Non-pigmented ciliary epithelial cell (primary cell): ENCODE measurements around the gene COX6A2.

ENCODE experiments used
- DNase-seq: peaks from one replicate; pipeline ENCODE4 v3.0.0-alpha.2; 2010; ENCODE audit warnings: low read depth

The COX6A2 gene

DNA sequence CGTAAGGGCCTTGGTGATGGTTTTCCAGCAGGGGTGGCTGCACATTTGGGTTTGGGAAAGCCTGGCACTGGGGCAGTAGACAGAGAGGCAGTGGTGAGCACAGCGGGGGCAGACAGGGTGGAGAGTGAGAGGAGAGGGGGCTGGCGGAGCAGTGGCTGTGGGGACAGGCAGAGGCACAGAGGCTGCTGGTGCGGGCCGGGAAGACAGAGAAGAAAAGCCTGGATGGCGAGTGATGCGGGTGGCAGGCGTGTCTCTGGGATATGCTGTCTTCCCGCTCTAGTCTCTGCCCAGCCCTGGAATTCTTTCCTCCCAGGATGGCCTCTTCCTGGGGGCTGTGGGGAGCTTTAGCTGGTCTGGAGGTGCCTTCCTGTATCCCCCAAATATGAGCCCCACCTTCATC is 18.1 kb downstream of the COX6A2 start:
- no peak for DNase-seq

DNA sequence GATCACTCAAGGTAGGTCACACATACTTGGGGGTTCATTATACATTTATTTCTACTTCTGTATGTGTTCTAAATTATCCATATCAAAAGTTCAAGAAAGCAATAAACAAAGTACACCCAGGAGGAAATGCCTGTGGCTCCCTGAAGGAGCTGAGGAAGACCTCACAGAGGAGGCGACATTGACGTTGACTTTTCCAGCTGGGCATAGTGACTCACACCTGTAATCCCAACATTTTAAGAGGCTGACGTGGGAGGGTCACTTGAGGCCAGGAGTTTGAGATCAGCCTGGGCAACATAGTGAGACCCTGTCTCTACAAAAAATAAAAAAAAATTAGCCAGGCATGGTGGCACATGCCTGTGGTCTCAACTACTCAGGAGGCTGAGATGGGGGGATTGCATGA is 18.7 kb downstream of the COX6A2 start:
- no peak for DNase-seq

DNA sequence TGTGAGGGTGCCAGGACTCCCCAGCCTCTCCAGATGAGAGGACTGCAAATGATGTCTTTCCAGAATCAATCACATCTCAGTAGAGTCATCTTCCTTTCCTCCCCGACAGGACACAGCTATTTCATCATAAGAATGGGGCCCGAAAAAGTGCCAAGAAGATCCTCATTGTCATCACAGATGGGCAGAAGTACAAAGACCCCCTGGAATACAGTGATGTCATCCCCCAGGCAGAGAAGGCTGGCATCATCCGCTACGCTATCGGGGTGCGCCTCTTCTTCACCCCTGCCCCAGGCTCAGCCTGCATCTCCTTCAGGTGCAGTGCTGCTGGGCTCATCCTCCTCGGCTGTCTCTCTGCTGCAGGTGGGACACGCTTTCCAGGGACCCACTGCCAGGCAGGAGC is 20.8 kb downstream of the COX6A2 start:
- DNase-seq, result no peak

DNA sequence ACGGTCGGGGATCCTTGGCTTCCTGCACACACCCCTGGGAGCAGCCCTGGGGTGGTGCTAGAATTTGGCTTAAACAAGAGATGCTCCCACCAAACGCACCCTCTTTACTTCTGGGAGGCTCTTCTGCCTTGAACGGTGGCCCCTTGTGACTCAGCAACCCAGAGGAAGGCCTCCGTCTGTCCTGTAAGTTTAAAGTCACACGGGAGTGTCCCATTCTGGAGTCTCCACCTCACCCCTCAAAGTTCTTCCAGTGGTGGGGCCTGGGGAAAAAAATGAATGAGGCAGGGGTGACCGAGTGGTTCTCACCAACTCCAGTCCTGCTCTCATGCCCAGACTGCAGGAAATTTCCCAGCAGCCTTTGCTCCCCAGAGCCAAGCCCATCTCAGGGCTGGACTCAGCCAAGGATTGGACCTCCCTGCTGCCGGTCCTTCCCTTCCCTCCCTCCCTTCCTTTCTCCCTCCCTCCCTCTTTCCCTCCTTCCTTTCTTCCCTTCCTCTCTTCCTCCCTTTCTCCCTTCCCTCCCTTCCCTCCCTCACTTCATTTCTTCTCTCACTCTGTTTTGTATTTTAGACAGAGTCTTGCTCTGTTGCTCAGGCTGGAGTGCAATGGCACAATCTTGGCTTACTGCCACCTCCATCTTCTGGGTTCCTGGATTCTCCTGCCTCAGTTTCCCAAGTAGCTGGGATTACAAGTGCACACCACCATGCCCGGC is 23.7 kb downstream of the COX6A2 start:
- no peak for DNase-seq

DNA sequence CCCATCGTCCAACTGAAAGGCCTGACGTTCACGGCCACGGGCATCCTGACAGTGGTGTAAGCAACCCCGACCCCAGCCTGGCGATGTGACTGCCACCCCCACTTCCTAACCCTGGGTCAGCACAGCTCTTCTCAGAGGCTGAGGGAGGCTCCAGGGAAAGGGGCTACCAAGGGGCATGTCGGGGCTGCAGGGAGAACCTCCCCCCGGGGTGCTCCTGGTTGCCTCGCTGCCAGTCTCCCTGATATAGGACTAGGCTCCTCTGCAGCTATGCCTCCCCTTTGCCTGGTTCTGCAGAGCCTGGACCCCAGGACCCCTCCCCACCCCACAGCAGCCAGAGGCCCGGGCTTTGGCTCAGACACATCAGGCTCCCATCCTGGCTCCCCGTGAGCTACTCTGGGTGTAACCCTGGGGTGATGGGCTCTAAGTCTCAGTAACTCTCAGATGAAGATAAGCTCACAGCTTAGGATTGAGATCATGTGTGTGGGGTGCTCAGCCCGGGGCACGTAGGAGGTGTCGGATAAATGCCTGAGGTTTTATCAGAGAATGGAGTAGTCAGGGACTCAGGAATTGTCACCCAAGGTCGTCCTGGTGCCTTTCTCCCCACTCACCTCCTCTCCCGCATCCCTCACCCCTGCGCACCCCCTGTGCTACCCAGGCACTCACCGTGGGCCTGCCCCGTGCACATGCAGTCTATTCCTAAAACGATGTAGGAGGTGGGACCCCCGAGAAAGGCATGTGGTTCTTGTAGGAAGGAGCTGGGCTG is 24.4 kb downstream of the COX6A2 start:
- DNase-seq, result no peak

DNA sequence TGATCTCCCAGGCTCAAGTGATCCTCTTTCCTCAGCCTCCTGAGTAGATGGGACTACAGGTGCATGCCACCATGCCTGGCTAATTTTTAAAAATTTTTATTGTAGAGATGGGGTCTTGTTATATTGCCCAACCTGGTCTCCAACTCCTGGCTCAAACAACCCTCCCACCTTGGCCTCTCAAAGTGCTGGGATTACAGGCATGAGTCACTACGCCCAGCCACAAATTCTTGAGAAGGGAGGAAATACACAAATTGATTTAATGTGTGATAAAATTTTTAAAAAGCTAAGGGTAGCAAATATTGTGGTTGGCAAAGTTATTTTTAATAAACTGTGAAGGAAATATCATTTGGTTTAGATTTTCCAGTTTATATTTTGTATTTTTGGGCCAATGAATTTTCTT is 25.5 kb downstream of the COX6A2 start:
- DNase-seq, result no peak

DNA sequence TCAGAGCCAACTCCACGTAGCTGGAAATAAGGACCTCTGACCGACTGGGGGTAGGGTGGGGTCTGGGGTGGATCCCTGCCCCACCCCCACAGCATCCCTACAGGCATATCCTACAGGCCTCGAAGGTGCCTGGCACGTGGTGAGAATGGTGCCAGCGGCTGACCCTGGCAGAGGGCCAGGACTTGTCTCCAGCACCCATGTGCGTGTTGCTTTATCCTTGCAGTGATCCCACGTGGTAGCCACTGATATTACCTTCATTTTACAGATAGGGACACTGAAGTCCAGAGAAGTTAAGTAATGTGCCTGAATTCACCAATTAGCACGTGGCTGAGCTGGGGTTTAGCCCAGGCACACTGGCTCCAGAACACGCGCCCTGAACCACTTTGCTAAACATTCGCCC is 26.7 kb downstream of the COX6A2 start:
- DNase-seq, result no peak

DNA sequence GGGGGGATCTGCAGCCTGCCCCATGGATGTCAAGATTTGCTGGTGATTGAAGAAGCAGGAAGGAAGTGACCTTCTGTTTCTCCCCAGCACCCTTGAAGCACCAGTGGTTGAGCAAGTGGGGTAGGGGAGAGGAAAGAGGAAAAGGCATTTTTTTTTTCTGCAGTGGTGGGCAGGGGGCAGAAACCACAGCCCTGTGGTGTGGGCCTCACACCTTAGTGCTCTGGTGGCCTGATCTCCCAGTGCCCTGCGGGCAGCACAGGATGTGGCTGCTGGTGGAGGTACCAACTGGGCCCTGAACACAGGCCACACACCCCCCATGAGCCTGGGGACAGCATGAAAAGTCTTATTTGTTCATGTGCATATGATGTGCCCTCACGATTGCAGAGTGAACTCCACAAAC is 28.0 kb downstream of the COX6A2 start:
- DNase-seq, result no peak

DNA sequence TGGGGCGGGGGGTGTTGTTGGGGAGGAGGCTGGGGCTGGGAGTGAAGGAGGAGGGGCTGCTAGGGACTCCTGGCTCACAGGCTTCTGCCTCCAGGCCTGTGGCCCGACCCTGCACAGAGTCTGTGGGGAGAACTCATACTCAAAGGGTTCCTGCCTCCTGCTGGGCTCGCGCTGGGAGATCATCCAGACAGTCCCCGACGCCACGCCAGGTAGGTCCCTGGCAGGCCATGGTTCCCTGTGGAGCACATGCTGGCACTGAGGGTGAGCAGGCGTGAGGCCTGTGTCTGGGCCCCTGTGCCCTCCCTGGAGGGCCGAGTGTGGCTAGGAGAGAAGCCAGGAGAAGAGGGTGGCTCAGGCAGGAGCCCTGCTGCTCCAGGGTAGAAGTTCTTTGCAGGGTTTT is 30.5 kb downstream of the COX6A2 start:
- DNase-seq, result no peak

DNA sequence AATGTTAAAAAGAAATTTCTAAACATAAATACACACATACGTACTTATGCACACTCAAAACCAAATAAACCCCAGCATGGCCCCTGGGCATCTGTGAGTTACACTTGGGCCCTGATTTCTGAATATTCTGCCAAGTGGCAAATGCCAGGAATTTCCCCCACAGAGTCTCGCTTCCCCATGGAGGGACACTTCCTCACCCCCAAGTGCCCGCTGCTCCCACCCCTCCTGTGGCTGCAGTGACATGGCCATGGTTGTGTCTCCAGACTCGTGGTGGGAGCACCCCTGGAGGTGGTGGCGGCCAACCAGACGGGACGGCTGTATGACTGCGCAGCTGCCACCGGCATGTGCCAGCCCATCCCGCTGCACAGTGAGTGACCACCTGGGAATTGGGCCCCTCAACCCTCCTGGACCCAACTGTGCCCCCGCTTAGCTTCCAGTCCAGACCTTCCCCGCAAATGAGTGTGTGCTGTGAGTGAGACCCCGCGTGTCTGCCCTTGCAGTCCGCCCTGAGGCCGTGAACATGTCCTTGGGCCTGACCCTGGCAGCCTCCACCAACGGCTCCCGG is 31.0 kb downstream of the COX6A2 start:
- DNase-seq, result no peak

DNA sequence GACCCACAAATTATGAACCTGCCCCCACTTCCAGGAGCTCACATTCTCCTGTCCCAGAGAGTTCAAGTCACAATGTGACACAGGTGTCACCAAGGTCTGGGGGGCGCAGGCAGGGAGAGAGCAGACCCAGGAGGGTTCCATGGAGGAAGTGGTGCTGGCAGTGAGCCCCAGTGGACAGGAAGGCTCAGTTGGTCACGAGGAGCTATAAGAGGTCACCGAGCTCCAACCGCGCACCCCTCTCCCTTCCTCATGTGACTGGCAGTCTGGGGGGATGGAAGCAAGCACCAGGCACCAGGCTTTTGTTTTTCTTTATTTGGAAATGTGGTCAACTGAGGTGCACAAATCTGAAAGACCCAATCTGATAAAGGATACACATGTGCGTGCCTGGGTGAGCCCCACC is 32.5 kb downstream of the COX6A2 start:
- DNase-seq, result no peak

DNA sequence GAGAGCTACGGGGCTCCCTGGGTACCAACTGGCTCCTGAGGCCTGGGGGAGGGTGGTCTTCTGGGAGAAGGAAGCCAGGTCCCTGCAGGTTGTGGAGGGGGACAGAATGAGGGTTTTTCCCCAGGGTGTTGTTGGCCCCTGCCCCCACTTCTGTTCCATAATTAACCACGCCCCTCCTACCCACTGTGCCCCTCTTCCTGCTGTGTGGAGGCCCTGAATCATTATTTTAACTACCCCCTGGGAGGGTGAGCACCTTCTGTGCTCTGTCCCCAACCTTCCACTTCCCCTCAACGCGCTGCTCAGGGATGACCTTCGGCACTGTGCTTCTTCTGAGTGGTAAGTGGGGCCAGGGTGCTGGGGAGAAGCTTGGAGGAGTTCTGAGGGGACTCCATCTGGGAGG is 35.1 kb downstream of the COX6A2 start, which contains the start of gene ITGAD:
Gene ITGAD, plus strand, starts transcription at position 280 of the 400 bp plus-strand sequence. Its CDS starts 26 bp downstream, at position 306.
- no peak for DNase-seq

DNA sequence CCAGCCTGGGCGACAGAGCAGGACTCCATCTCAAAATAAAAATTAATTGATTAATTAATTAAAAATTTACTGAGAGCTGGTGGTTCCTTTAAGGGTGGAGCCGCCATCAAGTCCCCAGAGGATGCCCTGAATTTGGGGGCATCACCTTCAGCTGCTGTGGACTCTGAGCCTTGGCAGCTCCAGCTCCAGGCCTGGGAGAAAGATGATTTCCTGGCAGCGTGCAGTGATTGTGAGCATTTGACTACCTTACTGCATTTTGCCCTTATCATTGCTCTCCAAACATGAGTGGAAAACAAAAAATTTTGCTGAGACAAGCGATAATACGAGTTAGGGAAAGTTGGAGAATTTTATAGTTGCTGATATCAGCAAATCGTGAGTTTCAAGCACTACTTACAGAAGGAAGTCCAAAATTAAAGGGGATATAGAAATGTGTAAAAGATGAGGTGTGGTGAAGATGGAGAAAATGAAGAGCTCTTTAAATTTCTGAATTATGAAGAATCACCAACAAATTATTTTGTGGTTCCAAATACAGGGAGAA is 37.6 kb downstream of the COX6A2 start:
- no peak for DNase-seq

DNA sequence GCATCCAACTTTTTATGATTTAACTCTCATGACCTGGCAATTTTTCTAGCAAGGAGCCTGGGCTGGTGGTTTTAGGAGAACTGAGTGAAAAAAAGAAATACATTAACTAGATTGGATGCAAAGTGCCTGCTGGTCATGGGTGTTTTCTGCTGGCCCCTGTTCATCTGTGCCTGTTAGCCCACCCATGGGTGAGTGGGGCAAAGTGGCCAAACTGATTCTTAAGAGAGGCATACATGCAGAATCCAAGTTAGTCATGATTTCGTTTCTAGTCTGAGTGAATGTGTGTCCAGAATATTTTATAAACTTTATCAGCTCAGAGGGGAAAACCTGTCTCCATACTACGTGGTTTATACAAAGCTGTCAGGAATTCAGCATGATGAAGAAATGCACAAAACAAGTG is 39.6 kb downstream of the COX6A2 start:
- no peak for DNase-seq

DNA sequence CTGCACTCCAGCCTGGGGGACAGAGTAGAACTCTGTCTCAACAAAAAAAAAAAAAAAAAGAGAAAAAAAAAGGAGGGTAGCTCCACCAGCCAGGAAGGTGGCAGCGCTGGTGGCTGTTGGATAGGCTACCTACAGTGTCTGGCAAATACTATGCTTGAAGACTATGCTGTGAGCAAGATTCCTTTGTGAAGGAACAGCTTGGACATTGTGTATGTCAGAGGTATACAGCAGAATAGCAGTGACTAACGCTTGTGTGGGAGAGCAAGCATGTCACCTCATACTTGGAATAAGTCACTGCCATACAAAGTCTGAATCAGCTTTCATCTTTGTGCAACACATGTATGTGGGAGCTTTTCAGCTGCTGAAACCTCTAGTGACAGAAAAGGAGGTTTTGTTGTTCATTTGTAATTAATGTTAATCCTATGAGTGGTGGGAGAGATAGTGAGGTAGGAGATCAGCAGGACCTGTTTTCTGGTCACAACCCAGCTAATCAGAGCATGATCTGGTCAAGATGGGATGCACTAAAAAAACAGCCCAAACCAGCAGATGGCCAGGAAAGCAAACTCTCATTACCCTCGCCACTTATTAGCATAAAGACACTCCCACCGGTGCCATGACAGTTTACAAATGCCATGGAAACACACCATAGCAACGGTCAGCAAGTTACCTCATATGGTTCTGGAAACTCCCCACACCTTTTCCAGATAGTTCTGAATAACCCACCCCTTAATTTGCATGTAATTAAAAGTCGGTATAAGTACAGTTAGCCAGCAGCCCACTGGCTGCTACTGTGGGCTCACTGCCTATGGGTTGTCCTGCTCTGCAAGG is 41.8 kb downstream of the COX6A2 start:
- peak; percentile 36 for DNase-seq

DNA sequence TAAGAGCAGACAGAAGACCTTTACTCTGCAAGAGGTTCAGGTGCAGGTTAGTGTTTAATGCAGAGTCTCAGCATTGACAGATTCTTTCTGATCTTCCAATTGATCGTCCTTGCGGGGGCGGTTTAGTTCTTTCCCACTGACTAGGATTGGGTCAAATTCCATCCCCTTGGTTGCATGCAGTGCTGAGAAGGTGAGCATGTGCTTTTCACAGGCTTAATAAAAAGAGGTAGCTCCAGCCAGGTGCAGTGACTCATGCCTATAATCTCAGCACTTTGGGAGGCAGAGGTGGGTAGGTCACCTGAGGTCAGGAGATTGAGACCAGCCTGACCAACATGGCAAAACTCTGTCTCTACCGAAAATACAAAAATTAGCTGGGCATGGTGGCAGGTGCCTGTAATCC is 42.5 kb downstream of the COX6A2 start:
- DNase-seq, result no peak

DNA sequence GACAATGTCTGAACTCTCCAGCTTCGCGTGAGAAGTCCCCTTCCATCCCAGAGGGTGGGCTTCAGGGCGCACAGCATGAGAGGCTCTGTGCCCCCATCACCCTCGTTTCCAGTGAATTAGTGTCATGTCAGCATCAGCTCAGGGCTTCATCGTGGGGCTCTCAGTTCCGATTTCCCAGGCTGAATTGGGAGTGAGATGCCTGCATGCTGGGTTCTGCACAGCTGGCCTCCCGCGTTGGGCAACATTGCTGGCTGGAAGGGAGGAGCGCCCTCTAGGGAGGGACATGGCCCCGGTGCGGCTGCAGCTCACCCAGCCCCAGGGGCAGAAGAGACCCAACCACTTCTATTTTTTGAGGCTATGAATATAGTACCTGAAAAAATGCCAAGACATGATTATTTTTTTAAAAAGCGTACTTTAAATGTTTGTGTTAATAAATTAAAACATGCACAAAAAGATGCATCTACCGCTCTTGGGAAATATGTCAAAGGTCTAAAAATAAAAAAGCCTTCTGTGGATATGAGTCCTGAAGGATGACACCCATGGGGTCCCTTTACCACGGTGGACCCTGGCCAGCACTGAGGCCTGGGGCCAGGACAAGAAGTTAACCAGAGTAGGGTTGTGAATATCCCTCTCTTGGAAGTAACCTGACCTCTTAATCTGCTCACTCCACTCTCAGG is 45.5 kb downstream of the COX6A2 start:
- no peak for DNase-seq

DNA sequence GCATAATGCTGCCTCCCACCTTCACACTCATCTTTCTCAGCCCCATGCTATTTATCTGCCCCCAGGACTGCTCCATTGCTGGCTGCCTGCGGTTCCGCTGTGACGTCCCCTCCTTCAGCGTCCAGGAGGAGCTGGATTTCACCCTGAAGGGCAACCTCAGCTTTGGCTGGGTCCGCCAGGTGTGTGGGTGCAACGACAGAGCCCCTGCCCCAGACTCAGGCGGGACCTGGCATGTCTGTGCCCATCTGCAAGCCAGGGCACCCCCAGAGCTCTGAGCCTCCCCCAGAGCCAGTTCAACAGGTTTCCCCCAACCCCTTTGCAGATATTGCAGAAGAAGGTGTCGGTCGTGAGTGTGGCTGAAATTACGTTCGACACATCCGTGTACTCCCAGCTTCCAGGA is 48.0 kb downstream of the COX6A2 start:
- no peak for DNase-seq
